ENCODE measurements around the gene WDR31. TPM values are rescaled to one million over a fixed set of nuclear protein-coding genes. Genes with fewer than 3 reads are reported as not detected.

The WDR31 gene
- total RNA-seq, 1 donor from 2014 or later = 0.35 TPM

- no peak overlapping the region for H3K4me3 ChIP-seq (ENCODE audit: low read depth, low read length)
- no peak for DNase-seq (ENCODE audit: low read depth)
- no peak for TF ChIP-seq CTCF (conservative IDR thresholded peaks at IDR 0.05; ENCODE audit: low read depth, low read length)
These were observed 12.3 kb upstream of the WDR31 start for GRCh38 chr9:113352411-113352810.

- DNase-seq (ENCODE audit: low read depth) = no peak
- TF ChIP-seq CTCF (conservative IDR thresholded peaks at IDR 0.05; ENCODE audit: low read depth, low read length) = no peak
- H3K4me3 ChIP-seq (ENCODE audit: low read depth, low read length) = no peak overlapping the region
These were observed 11.9 kb upstream of the WDR31 start for GRCh38 chr9:113352006-113352405.

GRCh38 chr9:113350937-113351336, 10.9 kb upstream of the WDR31 start:
- DNase-seq (ENCODE audit: low read depth) = no peak
- TF ChIP-seq CTCF (conservative IDR thresholded peaks at IDR 0.05; ENCODE audit: low read depth, low read length) = no peak
- no peak overlapping the region for H3K4me3 ChIP-seq (ENCODE audit: low read depth, low read length)

GRCh38 chr9:113350107-113350661, 10.1 kb upstream of the WDR31 start:
- DNase-seq (ENCODE audit: low read depth) = no peak
- peak overlapping the region; percentile 55 for H3K4me3 ChIP-seq (ENCODE audit: low read depth, low read length)
- TF ChIP-seq CTCF (conservative IDR thresholded peaks at IDR 0.05; ENCODE audit: low read depth, low read length) = no peak

GRCh38 chr9:113349445-113350094, 9.5 kb upstream of the WDR31 start, which contains the start of gene BSPRY:
BSPRY (plus strand) TSS chr9:113349541; CDS start chr9:113349580, 39 bp downstream.
- TF ChIP-seq CTCF (conservative IDR thresholded peaks at IDR 0.05; ENCODE audit: low read depth, low read length) = no peak
- DNase-seq (ENCODE audit: low read depth) = no peak
- peak within 1 kb of the TSS; percentile 55 for H3K4me3 ChIP-seq (ENCODE audit: low read depth, low read length)

- TF ChIP-seq CTCF (conservative IDR thresholded peaks at IDR 0.05; ENCODE audit: low read depth, low read length) = no peak
- DNase-seq (ENCODE audit: low read depth) = no peak
- peak overlapping the region; percentile 55 for H3K4me3 ChIP-seq (ENCODE audit: low read depth, low read length)
These were observed 9.0 kb upstream of the WDR31 start for GRCh38 chr9:113349066-113349444.

- DNase-seq (ENCODE audit: low read depth) = no peak
- no peak for TF ChIP-seq CTCF (conservative IDR thresholded peaks at IDR 0.05; ENCODE audit: low read depth, low read length)
- H3K4me3 ChIP-seq (ENCODE audit: low read depth, low read length) = no peak overlapping the region
These were observed 8.4 kb upstream of the WDR31 start for GRCh38 chr9:113348437-113348836.
